ENCODE results near the gene NMRK1. TPM values are rescaled to one million over a fixed set of nuclear protein-coding genes. Genes with fewer than 3 reads are reported as not detected.

NMRK1 gene
- total RNA-seq, 1 donor from 2014 or later, result 38.5 TPM

DNA sequence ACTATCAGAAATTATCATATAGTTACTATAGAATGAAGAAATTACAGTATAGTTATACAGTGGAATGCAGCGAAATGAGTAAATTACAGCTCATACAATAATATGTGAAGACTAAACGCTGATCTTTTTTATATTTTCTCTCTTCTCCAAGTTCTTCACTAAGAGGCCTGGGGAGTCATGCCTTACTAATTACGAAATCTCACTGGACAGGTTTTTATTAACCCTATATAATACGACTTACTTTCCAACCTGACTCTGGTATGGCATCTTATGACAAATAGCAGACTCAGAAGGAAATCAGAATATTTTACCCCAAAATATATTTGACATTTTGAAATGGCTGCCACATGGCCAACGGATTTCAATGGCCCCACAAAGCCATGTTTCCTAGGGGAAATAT lies 68.9 kb downstream of the NMRK1 start:
- DNase-seq (no peak), ATAC-seq (peak; percentile 34 to 70)
- TF ChIP-seq, protein P1, sequence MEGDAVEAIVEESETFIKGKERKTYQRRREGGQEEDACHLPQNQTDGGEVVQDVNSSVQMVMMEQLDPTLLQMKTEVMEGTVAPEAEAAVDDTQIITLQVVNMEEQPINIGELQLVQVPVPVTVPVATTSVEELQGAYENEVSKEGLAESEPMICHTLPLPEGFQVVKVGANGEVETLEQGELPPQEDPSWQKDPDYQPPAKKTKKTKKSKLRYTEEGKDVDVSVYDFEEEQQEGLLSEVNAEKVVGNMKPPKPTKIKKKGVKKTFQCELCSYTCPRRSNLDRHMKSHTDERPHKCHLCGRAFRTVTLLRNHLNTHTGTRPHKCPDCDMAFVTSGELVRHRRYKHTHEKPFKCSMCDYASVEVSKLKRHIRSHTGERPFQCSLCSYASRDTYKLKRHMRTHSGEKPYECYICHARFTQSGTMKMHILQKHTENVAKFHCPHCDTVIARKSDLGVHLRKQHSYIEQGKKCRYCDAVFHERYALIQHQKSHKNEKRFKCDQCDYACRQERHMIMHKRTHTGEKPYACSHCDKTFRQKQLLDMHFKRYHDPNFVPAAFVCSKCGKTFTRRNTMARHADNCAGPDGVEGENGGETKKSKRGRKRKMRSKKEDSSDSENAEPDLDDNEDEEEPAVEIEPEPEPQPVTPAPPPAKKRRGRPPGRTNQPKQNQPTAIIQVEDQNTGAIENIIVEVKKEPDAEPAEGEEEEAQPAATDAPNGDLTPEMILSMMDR (IDR thresholded peaks at IDR 0.05), result no peak
- Histone ChIP-seq H3K4me1 (no peaks in the 10 kb centered on the region), H3K9me3 (no peaks in the 10 kb centered on the region), H3K27me3 (ENCODE audit: low read depth) (no peaks in the 10 kb centered on the region), H3K27ac (no peak overlapping the region), H3K36me3 (no peaks in the 10 kb centered on the region), H3K4me3 (no peak overlapping the region)
- intact Hi-C loops (cut with DNase I), result no loop called here

DNA sequence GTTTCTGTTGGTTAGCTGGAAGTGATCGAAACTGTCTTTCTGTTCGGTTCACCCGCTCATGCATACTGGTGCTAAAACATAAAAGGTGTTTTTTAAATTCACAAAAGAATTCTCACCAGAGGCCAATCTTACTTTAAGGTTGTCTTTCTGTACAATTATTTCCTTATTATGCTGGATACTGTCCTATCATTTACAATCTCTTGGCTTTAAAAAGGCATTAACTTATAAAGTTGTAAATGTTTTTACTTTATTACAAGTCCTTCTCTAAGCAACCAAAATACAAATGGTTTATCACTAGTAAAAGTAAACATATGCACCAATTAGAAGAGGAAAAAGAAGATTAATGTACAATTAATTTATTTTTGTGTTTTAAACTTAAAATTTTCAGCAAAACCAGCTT lies 70.6 kb downstream of the NMRK1 start:
- TF ChIP-seq, protein P1 (IDR thresholded peaks at IDR 0.05), result no peak
- intact Hi-C loops (cut with DNase I), result no loop called here
- Histone ChIP-seq H3K36me3 (no peaks in the 10 kb centered on the region), H3K27ac (no peak overlapping the region), H3K4me3 (no peak overlapping the region), H3K9me3 (no peaks in the 10 kb centered on the region), H3K27me3 (ENCODE audit: low read depth) (no peaks in the 10 kb centered on the region), H3K4me1 (no peaks in the 10 kb centered on the region)
- DNase-seq (no peak), ATAC-seq (no peak)

DNA sequence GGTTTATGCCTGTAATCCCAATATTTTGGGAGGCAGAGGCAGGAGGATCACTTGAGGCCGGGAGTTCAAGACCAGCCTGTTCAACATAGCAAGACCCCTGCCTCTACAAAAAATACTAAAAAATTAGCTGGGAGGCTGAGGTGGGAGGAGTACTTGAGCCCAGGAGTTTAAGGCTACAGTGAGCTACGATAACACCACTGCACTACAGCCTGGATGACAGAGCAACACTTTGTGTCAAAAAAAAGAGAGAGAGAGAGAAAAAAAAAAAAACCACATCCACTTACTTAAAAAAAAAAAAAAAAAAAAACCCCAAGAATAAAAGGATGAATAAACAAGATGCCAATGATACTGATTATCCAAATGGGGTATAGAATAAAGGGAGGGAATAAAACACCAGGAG lies 74.2 kb downstream of the NMRK1 start:
- TF ChIP-seq, protein P1 (IDR thresholded peaks at IDR 0.05), result no peak
- no peaks in the 10 kb centered on the region for H3K9me3 ChIP-seq
- ATAC-seq (no peak), DNase-seq (no peak)
- no peak overlapping the region for H3K27ac ChIP-seq
- no peaks in the 10 kb centered on the region for H3K27me3 ChIP-seq (ENCODE audit: low read depth)
- no peak overlapping the region for H3K4me3 ChIP-seq
- no peaks in the 10 kb centered on the region for H3K4me1 ChIP-seq
- intact Hi-C loops (cut with DNase I), result no loop called here
- no peaks in the 10 kb centered on the region for H3K36me3 ChIP-seq

Other genes with a start within 250 kb of the NMRK1 start
- 0.44 TPM for gene TRPM6, start 200.2 kb downstream of the NMRK1 start, total RNA-seq
- 4.0 TPM for gene C9orf40, start 135.2 kb downstream of the NMRK1 start, total RNA-seq
- gene CARNMT1, start 59.9 kb downstream of the NMRK1 start, total RNA-seq, result 14.5 TPM
- gene OSTF1, start 359 bp upstream of the NMRK1 start, total RNA-seq, result 91.2 TPM